ENCODE results near the gene MINDY4. TPM values are rescaled to one million over a fixed set of nuclear protein-coding genes. Genes with fewer than 3 reads are reported as not detected.

Gene MINDY4
- polyA plus RNA-seq, 3 donors = 0.15 to 0.17 TPM; not detected in 1

DNA sequence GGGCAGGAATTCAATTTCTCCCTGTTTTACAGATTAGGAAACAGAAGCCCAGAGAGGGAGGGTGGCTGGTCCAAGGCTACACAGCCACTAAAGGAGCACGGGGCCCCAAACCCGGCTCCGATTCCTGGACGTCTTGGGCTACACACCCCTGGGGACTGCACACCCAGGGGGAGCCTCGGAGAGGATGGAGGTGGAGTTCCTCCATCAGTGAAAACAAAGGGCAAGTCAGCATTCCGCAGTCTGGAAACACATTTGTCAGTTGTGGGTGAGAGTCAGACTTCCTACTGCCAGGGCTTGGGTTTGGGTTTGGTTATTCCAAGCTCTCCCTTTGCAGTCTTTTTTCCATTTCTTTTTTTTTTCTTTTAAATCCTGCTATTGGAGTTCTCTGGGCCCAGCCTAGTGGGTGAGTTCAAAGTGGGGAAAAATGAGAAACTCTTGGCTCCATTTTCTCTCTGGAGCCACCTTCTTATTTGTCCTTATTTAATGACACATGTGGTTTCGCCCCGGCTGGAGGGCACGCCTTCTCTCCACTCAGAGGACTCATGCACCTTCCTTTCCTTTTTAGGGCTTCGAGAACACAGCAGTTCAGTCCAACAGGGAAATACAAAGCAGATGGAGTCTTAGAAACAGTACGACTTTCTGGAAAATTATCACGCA lies 80.6 kb downstream of the MINDY4 start:
- H3K4me3 ChIP-seq (replicated peaks in 1 of 3; ENCODE audit: low read depth in 2 of 3, low read length in 3 of 3) = no peak overlapping the region
- Mint-ChIP-seq H3K27ac (no peak overlapping the region), H3K27me3 (ENCODE audit: low read depth in 3 of 3) (peaks cover 0 to 6% (median 4%) of the 10 kb centered on the region in 3 donors), H3K4me1 (no peaks in the 10 kb centered on the region), H3K9me3 (peaks cover 0 to 2% (median 0%) of the 10 kb centered on the region in 7 donors), H3K36me3 (no peaks in the 10 kb centered on the region), H3K4me3 (no peak overlapping the region)
- no peak overlapping the region for H2AFZ ChIP-seq (ENCODE audit: insufficient read depth, low read depth, low read length, poor library complexity, severe bottlenecking)
- H4K20me1 ChIP-seq (ENCODE audit: insufficient read depth, low read length) = no peaks in the 10 kb centered on the region
- H3K36me3 ChIP-seq (replicated peaks in 1 of 2; ENCODE audit: control insufficient read depth in 1 of 2, insufficient read depth in 2 of 2, low read length in 2 of 2) = no peaks in the 10 kb centered on the region
- no peak overlapping the region for H3K4me2 ChIP-seq (replicated peaks; ENCODE audit: extremely low read depth, low read length, poor library complexity, severe bottlenecking)
- DNase-seq = no peak
- intact Hi-C loops (cut with micrococcal nuclease) = no loop called here
- no peaks in the 10 kb centered on the region for H3K79me2 ChIP-seq (ENCODE audit: insufficient read depth, low read length)
- TF ChIP-seq, protein P1, sequence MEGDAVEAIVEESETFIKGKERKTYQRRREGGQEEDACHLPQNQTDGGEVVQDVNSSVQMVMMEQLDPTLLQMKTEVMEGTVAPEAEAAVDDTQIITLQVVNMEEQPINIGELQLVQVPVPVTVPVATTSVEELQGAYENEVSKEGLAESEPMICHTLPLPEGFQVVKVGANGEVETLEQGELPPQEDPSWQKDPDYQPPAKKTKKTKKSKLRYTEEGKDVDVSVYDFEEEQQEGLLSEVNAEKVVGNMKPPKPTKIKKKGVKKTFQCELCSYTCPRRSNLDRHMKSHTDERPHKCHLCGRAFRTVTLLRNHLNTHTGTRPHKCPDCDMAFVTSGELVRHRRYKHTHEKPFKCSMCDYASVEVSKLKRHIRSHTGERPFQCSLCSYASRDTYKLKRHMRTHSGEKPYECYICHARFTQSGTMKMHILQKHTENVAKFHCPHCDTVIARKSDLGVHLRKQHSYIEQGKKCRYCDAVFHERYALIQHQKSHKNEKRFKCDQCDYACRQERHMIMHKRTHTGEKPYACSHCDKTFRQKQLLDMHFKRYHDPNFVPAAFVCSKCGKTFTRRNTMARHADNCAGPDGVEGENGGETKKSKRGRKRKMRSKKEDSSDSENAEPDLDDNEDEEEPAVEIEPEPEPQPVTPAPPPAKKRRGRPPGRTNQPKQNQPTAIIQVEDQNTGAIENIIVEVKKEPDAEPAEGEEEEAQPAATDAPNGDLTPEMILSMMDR (IDR thresholded peaks at IDR 0.05) = no peak
- no peaks in the 10 kb centered on the region for H3K4me1 ChIP-seq (ENCODE audit: control insufficient read depth in 1 of 2, insufficient read depth in 2 of 2, low read length in 2 of 2)
- H3K27me3 ChIP-seq (ENCODE audit: control insufficient read depth in 2 of 2, insufficient read depth in 2 of 2, low read length in 2 of 2) = no peaks in the 10 kb centered on the region
- H3K27ac ChIP-seq (ENCODE audit: low read depth in 1 of 2, low read length in 2 of 2) = no peak overlapping the region
- H3K9me3 ChIP-seq (replicated peaks in 1 of 2; ENCODE audit: control insufficient read depth in 1 of 2, insufficient read depth in 1 of 2, low read length in 2 of 2) = no peaks in the 10 kb centered on the region
- H3K9ac ChIP-seq (ENCODE audit: insufficient read depth, low read length, poor library complexity, severe bottlenecking) = no peak overlapping the region
- 87% methylated on average over 9 of the region's 12 CpGs for WGBS (ENCODE audit: insufficient coverage)

DNA sequence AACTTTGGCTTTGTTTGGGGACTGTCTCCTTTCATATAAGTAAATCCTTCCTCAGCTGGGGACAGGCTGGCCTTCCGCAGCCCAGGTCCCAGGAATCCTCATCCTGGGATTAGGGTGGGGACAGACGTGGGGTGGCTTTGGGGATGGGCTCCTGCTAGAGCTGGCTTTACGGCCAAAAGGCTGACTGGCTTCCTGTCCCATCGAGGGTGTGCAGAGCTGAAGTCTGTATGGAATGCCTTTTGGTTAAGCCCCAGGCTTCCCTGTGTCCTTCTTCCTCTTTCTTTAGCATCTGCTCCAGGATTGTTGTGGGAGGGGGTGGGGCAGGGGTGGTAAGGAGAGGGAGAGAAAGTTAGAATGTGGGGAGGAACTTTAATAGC lies 81.1 kb downstream of the MINDY4 start:
- Mint-ChIP-seq H3K4me1 (no peaks in the 10 kb centered on the region), H3K4me3 (no peak overlapping the region), H3K9me3 (peaks cover 0 to 2% (median 0%) of the 10 kb centered on the region in 7 donors), H3K36me3 (no peaks in the 10 kb centered on the region), H3K27me3 (ENCODE audit: low read depth in 3 of 3) (peaks cover 0 to 6% (median 4%) of the 10 kb centered on the region in 3 donors), H3K27ac (no peak overlapping the region)
- H4K20me1 ChIP-seq (ENCODE audit: insufficient read depth, low read length) = no peaks in the 10 kb centered on the region
- no peaks in the 10 kb centered on the region for H3K36me3 ChIP-seq (replicated peaks in 1 of 2; ENCODE audit: control insufficient read depth in 1 of 2, insufficient read depth in 2 of 2, low read length in 2 of 2)
- 75% methylated on average over 2 of the region's 4 CpGs for WGBS (ENCODE audit: insufficient coverage)
- DNase-seq = no peak
- no peaks in the 10 kb centered on the region for H3K4me1 ChIP-seq (ENCODE audit: control insufficient read depth in 1 of 2, insufficient read depth in 2 of 2, low read length in 2 of 2)
- no peaks in the 10 kb centered on the region for H3K9me3 ChIP-seq (replicated peaks in 1 of 2; ENCODE audit: control insufficient read depth in 1 of 2, insufficient read depth in 1 of 2, low read length in 2 of 2)
- TF ChIP-seq, protein P1 (IDR thresholded peaks at IDR 0.05) = no peak
- H3K27me3 ChIP-seq (ENCODE audit: control insufficient read depth in 2 of 2, insufficient read depth in 2 of 2, low read length in 2 of 2) = no peaks in the 10 kb centered on the region
- H3K4me3 ChIP-seq (replicated peaks in 1 of 3; ENCODE audit: low read depth in 2 of 3, low read length in 3 of 3) = no peak overlapping the region
- H3K9ac ChIP-seq (ENCODE audit: insufficient read depth, low read length, poor library complexity, severe bottlenecking) = no peak overlapping the region
- H3K79me2 ChIP-seq (ENCODE audit: insufficient read depth, low read length) = no peaks in the 10 kb centered on the region
- no peak overlapping the region for H3K4me2 ChIP-seq (replicated peaks; ENCODE audit: extremely low read depth, low read length, poor library complexity, severe bottlenecking)
- H3K27ac ChIP-seq (ENCODE audit: low read depth in 1 of 2, low read length in 2 of 2) = no peak overlapping the region
- no peak overlapping the region for H2AFZ ChIP-seq (ENCODE audit: insufficient read depth, low read depth, low read length, poor library complexity, severe bottlenecking)
- intact Hi-C loops (cut with micrococcal nuclease) = no loop called here
